ENCODE data around the gene AP1S1. TPM values are rescaled to one million over a fixed set of nuclear protein-coding genes. Genes with fewer than 3 reads are reported as not detected.
"Not testable (repeated sequence)": the region's sequence is repeated elsewhere in the genome, so short reads cannot be mapped to it uniquely, and the experiment has no call there.

AP1S1 gene
- total RNA-seq, 2 experiments from 2014 or later, result 34.1 to 44.0 TPM

GRCh38 chr7:101189109-101189508, 34.8 kb downstream of the AP1S1 start:
- Mint-ChIP-seq H3K4me3 (no peak overlapping the region), H3K27ac (no peak overlapping the region), H3K9me3 (no peaks in the 10 kb centered on the region), H3K27me3 (peaks cover 25% of the 10 kb centered on the region), H3K36me3 (no peaks in the 10 kb centered on the region), H3K4me1 (no peaks in the 10 kb centered on the region)
- ATAC-seq (ENCODE audit: low read depth) (no peak), DNase-seq (no peak)
- POLR2A ChIA-PET, result no interaction called here

DNA sequence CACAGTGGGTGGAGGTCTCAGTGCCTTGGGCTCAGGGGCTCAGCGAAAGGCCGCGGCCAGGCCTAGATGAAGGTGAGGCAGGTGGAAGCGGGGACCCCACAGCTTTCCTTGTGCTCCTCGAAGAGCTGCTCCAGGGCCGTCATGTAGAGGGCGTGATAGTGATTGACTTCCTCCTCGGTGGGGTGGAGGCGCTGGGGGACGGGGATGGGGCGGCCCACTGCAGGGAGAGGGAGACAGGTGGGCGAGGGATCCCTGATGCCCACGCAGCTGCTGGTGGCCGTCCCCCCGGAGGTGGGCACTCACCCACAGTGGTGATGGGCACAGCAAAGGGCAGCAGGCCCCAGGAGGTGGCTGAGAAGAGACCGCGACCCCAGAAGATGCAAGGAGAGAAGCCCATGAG, 41.6 kb downstream of the AP1S1 start:
- Mint-ChIP-seq H3K4me1 (peaks cover under 1% of the 10 kb centered on the region), H3K27ac (no peak overlapping the region), H3K4me3 (no peak overlapping the region), H3K27me3 (peaks cover 27% of the 10 kb centered on the region), H3K9me3 (no peaks in the 10 kb centered on the region), H3K36me3 (peaks cover under 1% of the 10 kb centered on the region)
- DNase-seq (no peak), ATAC-seq (ENCODE audit: low read depth) (no peak)
- POLR2A ChIA-PET, result no interaction called here

DNA sequence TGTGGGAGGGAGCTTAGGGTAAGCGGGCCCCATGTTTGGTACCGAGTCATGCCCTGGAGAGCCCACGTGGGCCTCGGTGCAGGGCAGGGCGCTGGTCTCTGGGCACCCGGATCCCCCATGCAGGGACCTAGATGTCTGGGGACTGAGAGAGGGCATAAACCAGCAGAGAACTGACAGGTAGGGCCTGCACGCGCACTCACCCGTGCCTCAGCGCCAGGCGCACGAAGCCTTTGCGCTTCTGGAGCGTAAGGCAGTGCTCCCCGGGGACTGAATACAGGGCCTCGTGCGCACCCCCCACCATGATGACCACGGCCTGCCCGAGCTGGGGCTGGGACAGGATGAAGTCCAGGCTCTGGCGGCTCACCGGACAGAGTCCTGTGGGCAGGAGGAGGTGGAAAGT, 43.7 kb downstream of the AP1S1 start:
- POLR2A ChIA-PET, result no interaction called here
- Mint-ChIP-seq H3K4me3 (no peak overlapping the region), H3K36me3 (peaks cover 1% of the 10 kb centered on the region), H3K9me3 (no peaks in the 10 kb centered on the region), H3K4me1 (peaks cover 4% of the 10 kb centered on the region), H3K27me3 (peaks cover 43% of the 10 kb centered on the region), H3K27ac (no peak overlapping the region)
- no peak for DNase-seq
- ATAC-seq (ENCODE audit: low read depth), result no peak

GRCh38 chr7:101198476-101198875, 44.2 kb downstream of the AP1S1 start:
- Mint-ChIP-seq H3K27me3 (peaks cover 43% of the 10 kb centered on the region), H3K36me3 (peaks cover 1% of the 10 kb centered on the region), H3K27ac (no peak overlapping the region), H3K4me1 (peaks cover 4% of the 10 kb centered on the region), H3K4me3 (no peak overlapping the region), H3K9me3 (no peaks in the 10 kb centered on the region)
- DNase-seq (no peak), ATAC-seq (ENCODE audit: low read depth) (no peak)
- POLR2A ChIA-PET, result no interaction called here

DNA sequence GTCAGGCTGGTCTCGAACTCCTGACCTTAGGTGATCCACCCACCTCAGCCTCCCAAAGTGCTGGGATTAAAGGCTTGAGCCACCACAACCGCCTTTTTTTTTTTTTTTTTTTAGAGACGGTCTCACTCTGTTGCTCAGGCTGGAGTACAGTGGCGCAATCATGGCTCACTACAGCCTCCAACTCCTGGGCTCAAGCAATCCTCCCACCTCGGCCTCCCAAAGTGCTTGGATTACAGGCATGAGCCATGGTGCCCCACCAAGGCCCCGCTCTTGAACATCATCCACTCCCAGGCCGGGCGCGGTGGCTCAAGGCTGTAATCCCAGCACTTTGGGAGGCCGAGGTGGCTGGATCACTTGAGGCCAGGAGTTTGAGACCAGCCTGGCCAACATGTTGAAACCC, 45.2 kb downstream of the AP1S1 start:
- not testable (repeated sequence) for DNase-seq; H3K36me3 Mint-ChIP-seq; ATAC-seq (ENCODE audit: low read depth); H3K9me3 Mint-ChIP-seq; H3K27ac Mint-ChIP-seq; H3K4me3 Mint-ChIP-seq; H3K4me1 Mint-ChIP-seq
- H3K27me3 Mint-ChIP-seq, result peaks cover 43% of the 10 kb centered on the region
- POLR2A ChIA-PET, result interaction anchor here (1.7 kb wide), 1 partner anchor 18 kb away, joined by 5 read pairs; the partner anchor contains the start of gene ZNHIT1

GRCh38 chr7:101200504-101200861, 46.2 kb downstream of the AP1S1 start:
- Mint-ChIP-seq H3K4me1 (peaks cover 5% of the 10 kb centered on the region), H3K27me3 (peaks cover 41% of the 10 kb centered on the region), H3K4me3 (no peak overlapping the region), H3K27ac (no peak overlapping the region), H3K9me3 (no peaks in the 10 kb centered on the region), H3K36me3 (peaks cover 1% of the 10 kb centered on the region)
- DNase-seq (no peak), ATAC-seq (ENCODE audit: low read depth) (no peak)
- POLR2A ChIA-PET, result interaction anchor here (0.6 to 1.7 kb wide), 2 partner anchors 17 to 71 kb away, joined by 4 to 5 read pairs; partner anchors contain the start of gene ZNHIT1

DNA sequence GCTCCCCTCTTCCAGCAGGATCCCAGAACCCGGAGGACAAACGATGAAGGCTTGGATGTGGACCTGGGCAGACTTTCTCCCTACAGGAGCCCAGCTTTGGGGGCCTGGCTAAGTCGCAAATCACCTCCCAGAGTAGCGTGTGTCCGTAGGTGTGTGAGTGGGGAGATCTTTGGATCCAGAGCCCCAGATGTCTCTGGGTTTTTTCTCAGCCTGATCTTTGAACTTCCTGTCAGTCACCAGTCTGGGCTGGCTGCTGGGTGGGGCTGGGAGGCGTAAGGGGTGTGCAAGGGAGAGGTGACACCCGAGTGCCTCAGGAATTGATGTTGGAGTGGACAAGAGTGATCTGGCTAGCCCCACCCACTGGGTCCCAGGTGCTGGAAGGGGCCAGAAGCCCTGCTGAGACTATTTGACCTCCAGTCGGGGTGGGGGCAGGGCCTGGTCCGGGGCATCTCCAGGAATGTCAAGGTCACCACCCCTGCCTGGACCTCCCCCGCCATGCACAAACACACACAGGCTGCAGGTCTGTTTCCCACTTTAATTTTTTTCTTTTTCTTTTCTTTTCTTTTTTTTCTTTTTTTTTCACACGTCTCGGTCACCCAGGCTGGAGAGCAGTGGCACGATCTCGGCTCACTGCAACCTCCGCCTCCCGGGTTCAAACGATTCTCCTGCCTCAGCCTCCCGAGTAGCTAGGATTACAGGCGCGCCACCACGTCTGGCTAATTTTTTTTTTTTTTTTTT, 46.8 kb downstream of the AP1S1 start, which contains the start of gene MOGAT3:
TSS of gene MOGAT3 (minus strand) at position 175 of the 738 bp plus-strand sequence. CDS start 182 bp downstream, outside the sequence.
- DNase-seq, result no peak
- no peaks in the 10 kb centered on the region for H3K9me3 Mint-ChIP-seq
- H3K27me3 Mint-ChIP-seq, result peaks cover 39% of the 10 kb centered on the region
- H3K36me3 Mint-ChIP-seq, result peaks cover 1% of the 10 kb centered on the region
- POLR2A ChIA-PET, result interaction anchor here (1.7 kb wide), 1 partner anchor 17 kb away, joined by 5 read pairs; the partner anchor contains the start of gene ZNHIT1
- H3K27ac Mint-ChIP-seq, result peak within 1 kb of the TSS; percentile 42
- H3K4me1 Mint-ChIP-seq, result peaks cover 5% of the 10 kb centered on the region
- ATAC-seq (ENCODE audit: low read depth), result peak; percentile 41
- H3K4me3 Mint-ChIP-seq, result peak within 1 kb of the TSS; percentile 54

DNA sequence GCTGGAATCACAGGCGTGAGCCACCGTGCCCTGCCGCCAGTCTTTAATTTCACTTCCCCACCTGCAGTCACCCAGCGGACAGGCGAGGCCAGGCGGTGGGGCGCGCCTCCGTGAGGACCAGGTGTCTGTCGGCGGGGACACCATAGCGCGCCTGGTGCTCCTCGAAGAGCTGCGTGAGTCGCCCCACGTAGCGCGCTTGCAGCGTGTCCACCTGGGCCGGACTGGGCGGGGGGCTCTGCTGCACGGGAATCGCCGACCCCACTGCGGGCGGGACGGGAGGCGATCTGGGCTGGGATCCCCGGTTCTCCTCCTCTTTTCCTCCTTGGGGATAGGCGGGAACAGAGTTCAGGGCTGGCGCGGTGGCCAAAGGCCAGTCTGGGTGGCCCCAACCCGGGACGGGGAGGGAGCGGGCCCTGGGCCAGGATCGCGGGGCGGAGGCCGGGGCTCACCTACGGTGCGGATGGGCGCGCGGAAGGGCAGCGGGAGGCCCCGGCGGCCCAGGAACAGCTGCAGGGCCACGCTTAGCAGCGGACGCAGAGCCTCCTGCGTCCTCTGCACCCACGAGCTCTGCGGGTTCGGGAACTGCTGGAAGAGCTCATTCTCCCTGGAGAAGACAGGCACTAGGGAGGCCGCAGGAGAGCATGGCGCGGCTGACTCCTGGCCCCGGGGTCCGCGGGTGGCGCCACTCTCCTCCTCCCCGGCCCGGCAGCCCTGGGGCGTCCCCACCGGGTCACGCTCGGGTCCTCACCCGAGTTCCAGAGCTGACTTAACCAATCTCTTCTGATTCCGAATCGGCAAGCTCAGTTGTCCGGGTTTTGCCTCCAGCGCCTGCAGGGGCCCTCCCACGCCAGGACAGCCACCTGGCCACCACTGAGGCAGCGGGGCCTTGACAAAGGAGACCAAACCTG, 47.7 kb downstream of the AP1S1 start:
- no peak overlapping the region for H3K4me3 Mint-ChIP-seq
- H3K9me3 Mint-ChIP-seq, result no peaks in the 10 kb centered on the region
- peaks cover 5% of the 10 kb centered on the region for H3K4me1 Mint-ChIP-seq
- POLR2A ChIA-PET, result interaction anchor here (0.9 kb wide), 1 partner anchor 16 kb away, joined by 4 read pairs; the partner anchor contains the start of gene ZNHIT1
- no peak for DNase-seq
- H3K27ac Mint-ChIP-seq, result no peak overlapping the region
- ATAC-seq (ENCODE audit: low read depth), result no peak
- peaks cover 39% of the 10 kb centered on the region for H3K27me3 Mint-ChIP-seq
- H3K36me3 Mint-ChIP-seq, result peaks cover 4% of the 10 kb centered on the region

DNA sequence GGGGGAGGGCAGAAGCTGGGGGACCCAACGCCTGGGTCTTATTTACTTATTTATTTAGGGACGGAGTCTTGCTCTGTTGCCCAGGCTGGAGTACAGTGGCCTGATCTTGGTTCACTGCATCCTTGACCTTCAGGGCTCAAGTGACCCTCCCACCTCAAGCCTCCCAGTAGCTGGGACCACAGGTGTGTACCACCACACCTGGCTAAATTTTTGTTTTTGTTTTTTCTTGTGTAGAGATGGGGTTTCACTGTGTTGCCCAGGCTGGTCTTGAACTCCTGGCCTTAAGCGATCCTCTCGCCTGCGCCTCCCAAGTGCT, 48.3 kb downstream of the AP1S1 start:
- H3K27me3 Mint-ChIP-seq, result peaks cover 39% of the 10 kb centered on the region
- no peak overlapping the region for H3K27ac Mint-ChIP-seq
- no peak for DNase-seq
- POLR2A ChIA-PET, result interaction anchor here (0.9 kb wide), 1 partner anchor 15 kb away, joined by 4 read pairs; the partner anchor contains the start of gene ZNHIT1
- H3K4me3 Mint-ChIP-seq, result no peak overlapping the region
- no peak for ATAC-seq (ENCODE audit: low read depth)
- H3K4me1 Mint-ChIP-seq, result peaks cover 5% of the 10 kb centered on the region
- H3K36me3 Mint-ChIP-seq, result peaks cover 4% of the 10 kb centered on the region
- no peaks in the 10 kb centered on the region for H3K9me3 Mint-ChIP-seq

DNA sequence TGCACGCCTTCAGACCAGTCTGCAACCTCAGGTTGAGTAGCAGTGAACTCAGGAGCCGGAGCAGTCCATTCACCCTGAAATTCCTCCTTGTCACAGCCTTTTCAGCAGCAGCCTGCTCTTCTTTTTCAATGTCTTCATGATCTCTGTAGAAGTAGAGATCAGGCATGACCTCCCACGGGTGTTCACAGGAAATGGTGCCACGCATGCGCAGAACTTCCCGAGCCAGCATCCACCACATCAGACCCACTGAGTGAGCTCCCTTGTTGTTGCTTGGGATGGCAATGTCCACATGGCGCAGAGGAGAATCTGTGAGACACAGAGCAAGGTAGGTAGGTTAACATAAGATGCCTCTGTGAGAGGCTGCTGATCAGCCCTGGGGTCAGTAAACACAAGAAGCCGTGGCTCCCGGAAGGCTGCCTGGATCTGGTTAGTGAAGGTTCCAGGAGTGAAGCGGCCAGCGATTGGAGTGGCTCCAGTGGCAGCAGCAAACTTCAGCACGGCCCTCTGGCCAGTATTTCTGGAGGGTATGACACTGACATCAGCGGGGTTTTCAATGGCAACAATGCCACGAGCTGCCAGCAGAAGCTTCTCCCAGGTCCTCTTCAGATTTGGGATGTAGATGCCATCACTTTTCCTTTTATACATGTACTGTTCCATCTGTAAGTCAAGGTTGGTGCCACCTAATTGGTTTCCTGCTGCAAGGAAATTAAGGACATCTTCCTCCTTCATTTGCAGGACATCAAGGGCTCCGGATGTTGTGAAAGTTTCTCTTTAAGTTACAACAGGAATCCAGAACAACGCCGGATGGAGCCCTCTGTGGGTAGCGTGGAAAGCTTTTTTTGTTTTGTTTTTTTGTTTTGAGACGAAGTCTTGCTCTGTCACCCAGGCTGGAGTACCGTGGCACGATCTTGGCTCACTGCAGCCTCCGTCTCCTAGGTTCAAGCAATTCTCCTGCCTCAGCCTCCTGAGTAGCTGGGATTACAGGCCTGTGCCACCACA, 49.8 kb downstream of the AP1S1 start:
- not testable (repeated sequence) for H3K9me3 Mint-ChIP-seq; DNase-seq; ATAC-seq (ENCODE audit: low read depth); H3K4me1 Mint-ChIP-seq
- Mint-ChIP-seq H3K36me3 (peaks cover 10% of the 10 kb centered on the region), H3K27me3 (peaks cover 35% of the 10 kb centered on the region), H3K27ac (peak overlapping the region; percentile 67), H3K4me3 (peak overlapping the region; percentile 66)
- POLR2A ChIA-PET, result interaction anchor here (1.6 kb wide), 1 partner anchor 14 kb away, joined by 6 read pairs; the partner anchor contains the start of genes PLOD3 and ZNHIT1

DNA sequence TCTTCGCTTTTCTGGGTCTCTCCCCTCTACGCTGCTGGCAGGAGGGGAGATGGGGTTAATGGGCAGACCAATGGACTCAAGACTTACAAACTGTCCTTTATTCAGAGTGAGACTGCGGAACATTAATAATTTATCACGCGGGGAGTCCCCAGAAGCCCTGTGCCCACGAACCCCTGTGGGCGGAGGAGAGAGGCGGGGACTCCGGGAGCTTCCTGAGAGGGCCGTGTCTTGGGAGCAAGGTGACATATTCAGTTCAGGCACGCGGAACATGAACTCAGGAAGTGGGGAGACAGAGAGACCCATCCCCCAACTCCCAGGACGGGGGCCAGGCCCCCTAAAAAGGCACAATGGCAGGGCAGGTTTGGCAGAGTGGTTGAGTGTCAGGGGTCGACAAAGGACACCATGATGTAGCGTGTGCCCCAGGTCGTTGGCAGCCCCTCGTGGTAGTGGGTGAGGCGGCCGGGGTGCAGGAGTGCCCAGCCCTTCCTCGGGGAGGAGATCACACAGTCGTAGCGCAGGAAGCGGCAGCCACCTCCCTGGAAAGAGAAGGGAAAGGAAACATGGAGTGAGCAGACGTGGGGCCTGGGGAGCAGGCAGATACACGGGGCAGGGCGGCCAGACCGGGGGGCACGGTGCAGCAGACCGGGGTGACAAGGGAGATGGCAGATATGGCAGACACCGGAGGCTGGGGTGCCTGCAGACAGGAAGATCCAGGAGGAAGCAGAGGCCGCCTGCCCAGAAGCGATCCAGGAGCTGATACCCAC, 51.8 kb downstream of the AP1S1 start:
- no peak overlapping the region for H3K4me3 Mint-ChIP-seq
- POLR2A ChIA-PET, result no interaction called here
- H3K27ac Mint-ChIP-seq, result no peak overlapping the region
- H3K9me3 Mint-ChIP-seq, result no peaks in the 10 kb centered on the region
- DNase-seq (no peak), ATAC-seq (ENCODE audit: low read depth) (no peak)
- H3K27me3 Mint-ChIP-seq, result peaks cover 22% of the 10 kb centered on the region
- peaks cover 9% of the 10 kb centered on the region for H3K36me3 Mint-ChIP-seq
- peaks cover 3% of the 10 kb centered on the region for H3K4me1 Mint-ChIP-seq

- no peak overlapping the region for H3K27ac Mint-ChIP-seq
- POLR2A ChIA-PET, result no interaction called here
Observed at GRCh38 chr7:101206665-101207042, 52.4 kb downstream of the AP1S1 start.

More at GRCh38 chr7:101206665-101207042, 52.4 kb downstream of the AP1S1 start:
- H3K4me3 Mint-ChIP-seq, result no peak overlapping the region
- H3K9me3 Mint-ChIP-seq, result no peaks in the 10 kb centered on the region
- peaks cover 9% of the 10 kb centered on the region for H3K36me3 Mint-ChIP-seq
- peaks cover 1% of the 10 kb centered on the region for H3K4me1 Mint-ChIP-seq
- H3K27me3 Mint-ChIP-seq, result peaks cover 16% of the 10 kb centered on the region
- ATAC-seq (ENCODE audit: low read depth), result no peak
- DNase-seq, result no peak
